Stimulated activated CD8-positive, alpha-beta memory T cell treated with anti-CD3 and anti-CD28 coated beads, Interleukin-7, amount 100 ng/mL, for 48 hours (primary cell): Measurements from ENCODE around the gene OR4C3.
"Not testable (repeated sequence)": the region's sequence is repeated elsewhere in the genome, so short reads cannot be mapped to it uniquely, and the experiment has no call there.

ENCODE experiments used
- DNase-seq, 2 donors: peaks; one replicate each; pipeline ENCODE4 v3.0.0-alpha.2; 2020; ENCODE audit warnings: low read depth in 1 of 2; ENCODE audit errors: extremely low read depth in 1 of 2

Gene OR4C3

GRCh38 chr11:48324620-48325019 is at the start of gene OR4C3:
Gene OR4C3 (plus strand): TSS chr11:48324920. CDS start chr11:48325022, 102 bp downstream.
- not testable (repeated sequence) for DNase-seq

- no peak for DNase-seq
These were observed 18.8 kb upstream of the OR4C3 start, which contains the start of gene OR4S1 for GRCh38 chr11:48305923-48306322. Gene OR4S1 (plus strand): TSS chr11:48306223. CDS start chr11:48306223, 0 bp downstream.

- DNase-seq = peak; percentile 11 to 59
These were observed 16.8 kb upstream of the OR4C3 start for GRCh38 chr11:48307760-48308386.

- DNase-seq = not testable (repeated sequence)
These were observed 11.1 kb upstream of the OR4C3 start for GRCh38 chr11:48313590-48313989.

- DNase-seq = not testable (repeated sequence)
These were observed 4.9 kb upstream of the OR4C3 start for GRCh38 chr11:48319813-48320212.

GRCh38 chr11:48341466-48341865 is 16.7 kb downstream of the OR4C3 start:
- no peak for DNase-seq

- not testable (repeated sequence) for DNase-seq
These were observed 17.8 kb downstream of the OR4C3 start for GRCh38 chr11:48342505-48342904.

GRCh38 chr11:48346286-48346685 is 21.6 kb downstream of the OR4C3 start:
- not testable (repeated sequence) for DNase-seq

GRCh38 chr11:48354013-48354412 is 29.3 kb downstream of the OR4C3 start:
- no peak for DNase-seq

- DNase-seq = no peak
These were observed 30.0 kb downstream of the OR4C3 start for GRCh38 chr11:48354677-48355076.

GRCh38 chr11:48361289-48361688 is 36.6 kb downstream of the OR4C3 start:
- not testable (repeated sequence) for DNase-seq

GRCh38 chr11:48366365-48366764 is 41.6 kb downstream of the OR4C3 start, which contains the start of gene OR4C5:
Gene OR4C5 (minus strand): TSS chr11:48366465. CDS start chr11:48366465, 0 bp downstream.
- DNase-seq = no peak
